GM18505 (cell line): ENCODE results near the gene TSSK6.

Source experiments
- ATAC-seq: cut with Tn5 transposase; IDR thresholded peaks from one replicate; pipeline ENCODE4 v1.9.1; 2021; ENCODE audit not compliant: unreplicated experiment
- POLR2A ChIP-seq: IDR thresholded peaks from 4 replicates; pipeline ENCODE4 v1.6.1; 2011; ENCODE audit warnings: borderline replicate concordance; ENCODE audit not compliant: insufficient read depth, insufficient read length; ENCODE audit errors: extremely low read depth

Gene TSSK6

GRCh38 chr19:19515642-19516519 lies 533 bp upstream of the TSSK6 start, which contains the start of gene NDUFA13:
Gene NDUFA13 (plus strand): TSS chr19:19516225. CDS start chr19:19516239, 14 bp downstream.
- TF ChIP-seq POLR2A, result peak; percentile 94
- ATAC-seq, result peak; percentile 93

GRCh38 chr19:19514215-19514657 lies 1.1 kb downstream of the TSSK6 start:
- no peak for ATAC-seq
- TF ChIP-seq POLR2A, result no peak

DNA sequence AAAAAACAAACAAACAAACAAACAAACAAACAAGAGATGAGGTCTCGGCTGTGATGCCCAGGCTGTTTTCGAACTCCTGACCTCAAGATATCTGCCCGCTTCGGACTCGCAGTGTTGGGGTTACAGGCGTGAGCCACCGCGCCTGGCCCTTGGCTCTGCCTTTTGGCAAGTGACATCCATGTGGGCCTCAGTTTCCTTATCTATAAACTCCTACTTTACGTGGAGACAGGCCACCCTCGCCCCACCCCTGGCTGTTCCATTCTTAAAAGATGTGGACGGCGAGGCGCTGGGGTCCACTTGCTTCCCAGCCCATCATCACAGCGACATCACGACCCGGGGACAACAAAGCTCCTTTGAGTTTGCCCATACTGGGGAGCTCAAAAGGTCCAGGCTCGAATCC lies 1.7 kb downstream of the TSSK6 start:
- TF ChIP-seq POLR2A, result no peak
- no peak for ATAC-seq

GRCh38 chr19:19510432-19510831 lies 4.9 kb downstream of the TSSK6 start:
- no peak for ATAC-seq
- TF ChIP-seq POLR2A, result no peak

- TF ChIP-seq POLR2A, result peak; percentile 16
- no peak for ATAC-seq
These were observed 7.1 kb downstream of the TSSK6 start for GRCh38 chr19:19508217-19508616.

- no peak for TF ChIP-seq POLR2A
- no peak for ATAC-seq
These were observed 8.0 kb downstream of the TSSK6 start for GRCh38 chr19:19507354-19507753.

GRCh38 chr19:19506592-19506991 lies 8.8 kb downstream of the TSSK6 start:
- no peak for ATAC-seq
- no peak for TF ChIP-seq POLR2A

DNA sequence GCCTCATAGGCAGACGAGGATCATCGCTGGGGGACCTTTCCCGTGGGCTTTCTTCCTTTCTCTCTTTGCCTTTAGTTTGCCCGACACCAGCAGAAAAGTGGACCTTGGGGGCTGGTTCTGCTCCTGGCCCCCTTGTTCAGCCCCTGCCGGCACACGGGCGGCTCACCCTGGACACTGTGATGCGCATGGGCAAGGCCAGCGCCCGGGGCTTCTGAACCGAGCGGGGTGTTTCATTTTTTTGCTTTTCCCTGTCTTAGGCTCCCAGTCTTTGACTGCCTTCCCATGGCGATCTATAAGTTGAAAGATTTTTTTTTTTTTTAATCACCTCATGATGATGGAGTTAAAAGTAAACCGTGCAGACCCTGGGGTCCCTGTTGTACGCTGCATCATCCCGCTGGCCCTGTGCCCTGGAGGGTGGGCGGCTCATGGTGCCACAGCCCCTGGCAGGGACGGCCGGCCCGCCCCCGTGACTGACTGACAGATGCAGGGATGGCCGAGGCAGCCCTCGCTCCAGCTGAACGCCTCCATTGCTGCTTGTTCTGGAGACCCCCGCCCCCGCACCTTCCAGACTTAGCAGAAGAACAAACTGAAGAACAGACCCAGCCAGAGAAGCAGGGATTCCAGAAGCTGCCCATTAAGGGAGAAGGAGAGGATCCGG lies 9.6 kb downstream of the TSSK6 start:
- TF ChIP-seq POLR2A, result no peak
- no peak for ATAC-seq

- no peak for TF ChIP-seq POLR2A
- ATAC-seq, result no peak
These were observed 10.3 kb downstream of the TSSK6 start for GRCh38 chr19:19504754-19505668.

DNA sequence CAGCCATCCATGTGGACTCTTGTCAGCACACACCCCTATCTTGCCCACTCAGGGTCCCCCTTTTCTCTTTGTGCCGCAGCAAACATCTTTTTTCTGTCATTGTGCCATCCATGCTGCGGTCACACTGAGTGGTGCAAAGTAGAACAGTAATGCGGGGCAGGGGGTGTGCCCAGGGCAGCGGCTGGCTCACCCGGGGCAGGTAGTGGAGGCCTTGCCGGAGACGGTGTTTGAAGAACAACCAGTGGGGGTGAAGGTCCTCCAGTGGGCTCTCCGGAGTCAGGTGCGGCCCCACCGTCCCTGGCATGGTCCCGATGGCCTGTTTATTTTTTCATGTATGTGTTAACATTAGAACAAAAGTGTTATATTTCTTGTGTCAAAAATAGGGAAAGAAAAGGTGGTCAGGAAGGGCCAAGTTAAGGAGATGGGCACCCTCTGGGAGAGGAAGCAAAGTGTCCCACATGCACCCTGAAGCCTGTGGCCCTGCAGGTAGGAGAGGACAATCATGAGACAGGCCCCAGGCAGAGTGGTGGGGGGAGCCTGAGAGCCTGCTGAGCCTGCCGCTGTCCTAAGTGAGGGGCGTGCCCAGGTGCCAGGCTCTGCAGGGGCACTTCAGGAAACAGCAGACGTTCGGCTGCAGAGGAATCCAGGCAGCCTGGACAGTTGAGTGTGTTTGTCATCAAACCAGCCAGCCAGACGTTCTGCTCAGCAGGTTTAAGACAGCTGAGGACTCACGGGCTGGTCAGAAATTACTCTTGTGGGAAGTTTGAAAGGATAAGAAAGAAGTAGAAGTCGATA lies 12.3 kb downstream of the TSSK6 start:
- no peak for ATAC-seq
- no peak for TF ChIP-seq POLR2A

- no peak for ATAC-seq
- no peak for TF ChIP-seq POLR2A
These were observed 13.1 kb downstream of the TSSK6 start for GRCh38 chr19:19502281-19502680.

- TF ChIP-seq POLR2A, result no peak
- no peak for ATAC-seq
These were observed 13.6 kb downstream of the TSSK6 start for GRCh38 chr19:19501798-19502197.

GRCh38 chr19:19500975-19501644 lies 14.2 kb downstream of the TSSK6 start:
- ATAC-seq, result no peak
- no peak for TF ChIP-seq POLR2A
